Uterus (tissue), 2 donors: Measurements from ENCODE around the gene SYNGR3.

Experiments
- POLR2A ChIP-seq, 2 donors: fragments of 450-650 bp; IDR thresholded peaks; one replicate each; pipeline ENCODE4 v1.6.1; 2016; ENCODE audit warnings: antibody characterized with exemption in 2 of 2, mild to moderate bottlenecking in 1 of 2, moderate library complexity in 1 of 2
- TF ChIP-seq, protein P1 (sequence below), 4 experiments: fragments of 200-600 bp in 2 of 4; fragments of 450-650 bp in 2 of 4; sonication (generic) in 2 of 4; IDR thresholded peaks; one replicate each; pipeline ENCODE4 v1.5.1; 2016 to 2019; ENCODE audit warnings: antibody characterized with exemption in 4 of 4, mild to moderate bottlenecking in 2 of 4, moderate library complexity in 1 of 4

DNA sequence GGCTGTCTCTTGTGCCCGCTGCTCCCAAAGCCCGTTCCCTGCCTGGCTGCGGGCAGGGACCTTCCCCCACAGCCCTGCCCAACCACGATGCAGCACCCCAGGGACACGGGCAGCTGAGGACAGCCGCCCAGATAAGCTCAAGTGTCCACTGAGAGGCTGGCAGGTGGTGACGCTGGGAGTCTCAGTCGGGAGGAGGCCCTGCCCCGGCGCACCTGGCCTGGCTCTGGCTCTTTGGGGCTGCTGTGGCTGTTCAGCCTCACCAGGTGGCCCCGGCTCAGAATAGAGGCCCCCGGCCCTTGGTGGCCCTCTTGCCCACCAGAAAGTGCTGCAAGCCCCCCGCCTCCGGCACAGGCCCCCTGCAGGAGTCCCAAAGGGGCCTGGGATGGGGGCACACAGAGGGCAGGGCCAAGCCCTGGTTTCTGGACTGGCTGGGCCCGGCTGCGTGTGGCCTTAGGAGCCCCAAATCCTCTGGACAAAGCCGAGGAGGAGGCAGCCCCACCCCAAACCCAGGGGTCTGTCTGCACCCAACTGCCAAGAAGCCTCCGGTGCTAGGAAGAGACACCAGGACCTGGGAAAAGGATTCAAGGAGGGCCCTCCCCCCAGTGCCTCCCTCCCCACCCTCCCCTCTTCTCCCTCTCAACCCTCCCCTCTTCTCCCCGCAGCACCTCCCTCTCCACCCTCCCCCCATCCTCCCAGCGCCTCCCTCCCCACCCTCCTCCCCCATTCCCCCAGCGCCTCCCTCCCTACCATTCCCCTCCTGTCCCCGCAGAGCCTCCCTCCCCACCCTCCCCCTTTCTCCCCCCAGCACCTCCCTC is 52.6 kb downstream of the SYNGR3 start:
- TF ChIP-seq POLR2A (IDR thresholded peaks at IDR 0.05) = no peak
- TF ChIP-seq, protein P1, sequence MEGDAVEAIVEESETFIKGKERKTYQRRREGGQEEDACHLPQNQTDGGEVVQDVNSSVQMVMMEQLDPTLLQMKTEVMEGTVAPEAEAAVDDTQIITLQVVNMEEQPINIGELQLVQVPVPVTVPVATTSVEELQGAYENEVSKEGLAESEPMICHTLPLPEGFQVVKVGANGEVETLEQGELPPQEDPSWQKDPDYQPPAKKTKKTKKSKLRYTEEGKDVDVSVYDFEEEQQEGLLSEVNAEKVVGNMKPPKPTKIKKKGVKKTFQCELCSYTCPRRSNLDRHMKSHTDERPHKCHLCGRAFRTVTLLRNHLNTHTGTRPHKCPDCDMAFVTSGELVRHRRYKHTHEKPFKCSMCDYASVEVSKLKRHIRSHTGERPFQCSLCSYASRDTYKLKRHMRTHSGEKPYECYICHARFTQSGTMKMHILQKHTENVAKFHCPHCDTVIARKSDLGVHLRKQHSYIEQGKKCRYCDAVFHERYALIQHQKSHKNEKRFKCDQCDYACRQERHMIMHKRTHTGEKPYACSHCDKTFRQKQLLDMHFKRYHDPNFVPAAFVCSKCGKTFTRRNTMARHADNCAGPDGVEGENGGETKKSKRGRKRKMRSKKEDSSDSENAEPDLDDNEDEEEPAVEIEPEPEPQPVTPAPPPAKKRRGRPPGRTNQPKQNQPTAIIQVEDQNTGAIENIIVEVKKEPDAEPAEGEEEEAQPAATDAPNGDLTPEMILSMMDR (IDR thresholded peaks at IDR 0.05) = no peak
